Measurements from ENCODE around the gene NFX1. TPM values are rescaled to one million over a fixed set of nuclear protein-coding genes. Genes with fewer than 3 reads are reported as not detected.

Gene NFX1
- total and polyA plus RNA-seq, 12 donors: 14.5 to 44.1 (median 33.7) TPM

DNA sequence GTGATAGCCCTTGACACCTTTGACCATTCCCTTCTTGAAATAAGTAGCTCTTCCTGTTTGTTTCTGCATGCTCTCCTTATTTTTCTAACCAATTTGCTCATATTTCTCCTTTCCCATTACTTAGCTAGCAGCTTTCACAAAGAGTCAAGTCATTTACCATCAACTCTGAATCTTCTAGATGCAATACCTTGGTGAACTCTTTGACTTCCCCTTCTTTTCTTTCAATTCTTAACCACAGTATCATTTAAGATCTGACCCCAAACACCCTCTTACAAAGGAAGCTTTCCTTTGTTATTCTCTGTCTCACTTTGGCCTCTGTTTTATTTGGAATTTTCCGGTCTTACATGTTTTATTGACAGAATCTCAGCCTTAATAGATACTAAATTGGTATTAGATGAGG, 14.0 kb downstream of the NFX1 start:
- intact Hi-C loops (cut with DNase I): no loop called here
- no peaks in the 10 kb centered on the region for H3K9me3 ChIP-seq
- peaks cover 0 to 23% (median 8%) of the 10 kb centered on the region in 9 donors for H3K4me1 ChIP-seq
- no peak overlapping the region for H3K4me3 ChIP-seq
- H3K36me3 ChIP-seq: peaks cover 0 to 100% (median 89%) of the 10 kb centered on the region in 9 donors
- no peak for TF ChIP-seq CTCF (IDR thresholded peaks at IDR 0.05)
- DNase-seq (no peak), ATAC-seq (no peak)
- no peaks in the 10 kb centered on the region for H3K27me3 ChIP-seq
- WGBS, 2 donors: 96 to 97% methylated on average over 1 of the region's 1 CpG
- H3K27ac ChIP-seq: no peak overlapping the region

GRCh38 chr9:33306037-33306436, 15.7 kb downstream of the NFX1 start:
- H3K4me1 ChIP-seq: peaks cover 0 to 8% (median under 1%) of the 10 kb centered on the region in 9 donors
- H3K9me3 ChIP-seq: no peaks in the 10 kb centered on the region
- 67 to 78% methylated on average over 3 of the region's 3 CpGs for WGBS, 2 donors
- DNase-seq: no peak
- peaks cover 0 to 100% (median 89%) of the 10 kb centered on the region in 9 donors for H3K36me3 ChIP-seq
- intact Hi-C loops (cut with DNase I): no loop called here
- TF ChIP-seq CTCF (IDR thresholded peaks at IDR 0.05): no peak
- H3K27me3 ChIP-seq: no peaks in the 10 kb centered on the region
- H3K4me3 ChIP-seq: no peak overlapping the region
- H3K27ac ChIP-seq: peak overlapping the region in 1 of 10 donors; percentile 28
- ATAC-seq: peak in 4 of 8 donors; percentile 31 to 78 (median 57)

- peaks cover 0 to 100% (median 95%) of the 10 kb centered on the region in 9 donors for H3K36me3 ChIP-seq
- intact Hi-C loops (cut with DNase I): no loop called here
Observed at GRCh38 chr9:33307067-33307466, 16.8 kb downstream of the NFX1 start.

GRCh38 chr9:33309903-33310302, 19.6 kb downstream of the NFX1 start:
- no peaks in the 10 kb centered on the region for H3K27me3 ChIP-seq
- no peak overlapping the region for H3K4me3 ChIP-seq
- no peaks in the 10 kb centered on the region for H3K9me3 ChIP-seq
- intact Hi-C loops (cut with DNase I): no loop called here
- peaks cover 0 to 100% (median 90%) of the 10 kb centered on the region in 9 donors for H3K36me3 ChIP-seq
- H3K4me1 ChIP-seq: peaks cover 0 to 10% (median 0%) of the 10 kb centered on the region in 9 donors
- TF ChIP-seq CTCF (IDR thresholded peaks at IDR 0.05): no peak
- ATAC-seq (no peak), DNase-seq (no peak)
- WGBS, 2 donors: 88 to 92% methylated on average over 1 of the region's 1 CpG
- H3K27ac ChIP-seq: peak overlapping the region in 1 of 10 donors; percentile 19

More at GRCh38 chr9:33307067-33307466, 16.8 kb downstream of the NFX1 start:
- 80 to 83% methylated on average over 1 of the region's 1 CpG for WGBS, 2 donors
- H3K27ac ChIP-seq: no peak overlapping the region
- ATAC-seq (no peak), DNase-seq (no peak)
- no peaks in the 10 kb centered on the region for H3K9me3 ChIP-seq
- no peak for TF ChIP-seq CTCF (IDR thresholded peaks at IDR 0.05)
- no peaks in the 10 kb centered on the region for H3K27me3 ChIP-seq
- H3K4me3 ChIP-seq: no peak overlapping the region
- H3K4me1 ChIP-seq: peaks cover 0 to 10% (median 0%) of the 10 kb centered on the region in 9 donors
